A673 (cell line): ENCODE data around the gene ULK4.
"Not testable (repeated sequence)": the region's sequence is repeated elsewhere in the genome, so short reads cannot be mapped to it uniquely, and the experiment has no call there.

Experiments used
- EZH2 ChIP-seq: fragments of 200-600 bp; sonication (generic); IDR thresholded peaks from 2 replicates; pipeline ENCODE4 v1.6.1; 2017; ENCODE audit warnings: borderline replicate concordance, low read depth, mild to moderate bottlenecking, mixed read lengths, antibody characterized with exemption, low read length; ENCODE audit not compliant: poor library complexity, severe bottlenecking
- TF ChIP-seq, protein P1 (sequence below): fragments of 300-800, 200-600 bp; sonication (generic); conservative IDR thresholded peaks from 2 replicates; pipeline ENCODE4 v1.5.1; 2017; ENCODE audit warnings: low read depth, mild to moderate bottlenecking, antibody characterized with exemption, low read length, moderate library complexity, mixed read lengths

DNA sequence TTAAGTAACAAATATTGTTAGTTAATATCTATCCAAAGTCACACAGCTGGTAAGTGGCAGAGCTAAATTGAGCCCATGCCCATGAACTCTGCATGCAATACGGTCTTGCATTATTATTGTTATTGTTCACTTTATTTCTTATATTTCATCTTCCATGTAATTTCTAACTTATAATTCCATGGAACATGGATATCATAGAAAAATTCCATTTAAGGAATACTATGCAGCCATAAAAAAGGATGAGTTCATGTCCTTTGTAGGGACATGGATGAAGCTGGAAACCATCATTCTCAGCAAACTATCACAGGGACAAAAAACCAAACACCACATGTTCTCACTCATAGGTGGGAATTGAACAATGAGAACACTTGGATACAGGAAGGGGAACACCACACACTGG lies 508.3 kb downstream of the ULK4 start:
- not testable (repeated sequence) for TF ChIP-seq EZH2
- TF ChIP-seq, protein P1, sequence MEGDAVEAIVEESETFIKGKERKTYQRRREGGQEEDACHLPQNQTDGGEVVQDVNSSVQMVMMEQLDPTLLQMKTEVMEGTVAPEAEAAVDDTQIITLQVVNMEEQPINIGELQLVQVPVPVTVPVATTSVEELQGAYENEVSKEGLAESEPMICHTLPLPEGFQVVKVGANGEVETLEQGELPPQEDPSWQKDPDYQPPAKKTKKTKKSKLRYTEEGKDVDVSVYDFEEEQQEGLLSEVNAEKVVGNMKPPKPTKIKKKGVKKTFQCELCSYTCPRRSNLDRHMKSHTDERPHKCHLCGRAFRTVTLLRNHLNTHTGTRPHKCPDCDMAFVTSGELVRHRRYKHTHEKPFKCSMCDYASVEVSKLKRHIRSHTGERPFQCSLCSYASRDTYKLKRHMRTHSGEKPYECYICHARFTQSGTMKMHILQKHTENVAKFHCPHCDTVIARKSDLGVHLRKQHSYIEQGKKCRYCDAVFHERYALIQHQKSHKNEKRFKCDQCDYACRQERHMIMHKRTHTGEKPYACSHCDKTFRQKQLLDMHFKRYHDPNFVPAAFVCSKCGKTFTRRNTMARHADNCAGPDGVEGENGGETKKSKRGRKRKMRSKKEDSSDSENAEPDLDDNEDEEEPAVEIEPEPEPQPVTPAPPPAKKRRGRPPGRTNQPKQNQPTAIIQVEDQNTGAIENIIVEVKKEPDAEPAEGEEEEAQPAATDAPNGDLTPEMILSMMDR, result not testable (repeated sequence)
